ENCODE results near the gene PTPRA. TPM values are rescaled to one million over a fixed set of nuclear protein-coding genes. Genes with fewer than 3 reads are reported as not detected.
A peak's percentile ranks its signal among the peaks of the same experiment; 100 is the strongest.

PTPRA gene
- total RNA-seq, 2 donors from 2014 or later, result 52.4 to 58.7 TPM

DNA sequence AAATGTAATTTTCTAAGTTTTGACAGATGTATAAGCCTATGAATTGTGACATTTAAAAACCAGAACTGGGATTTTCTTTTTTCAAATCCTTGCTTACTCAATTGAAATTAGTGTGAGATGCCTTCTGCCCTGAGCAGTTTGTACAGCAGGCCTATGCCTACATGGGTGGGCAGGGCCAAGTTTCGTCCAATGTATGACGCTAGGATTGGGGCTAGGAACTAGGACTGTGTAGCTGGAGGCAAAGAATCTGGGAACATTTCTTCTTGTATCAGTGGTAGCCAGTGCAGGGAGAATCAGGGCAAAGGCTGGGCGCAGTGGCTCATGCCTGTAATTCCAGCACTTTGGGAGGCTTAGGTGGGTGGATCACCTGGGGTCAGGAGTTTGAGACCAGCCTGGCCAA, 3.9 kb upstream of the PTPRA start:
- H3K36me3 Mint-ChIP-seq (ENCODE audit: low read depth), result peaks cover 10% of the 10 kb centered on the region
- no peak overlapping the region for H3K27ac ChIP-seq (ENCODE audit: low read depth, low read length)
- no peaks in the 10 kb centered on the region for H3K9me3 ChIP-seq (ENCODE audit: control insufficient read depth, low read length)
- H3K4me3 ChIP-seq (ENCODE audit: low read length), result no peak overlapping the region
- no peak overlapping the region for H3K27ac Mint-ChIP-seq
- DNase-seq, result no peak
- peaks cover 19% of the 10 kb centered on the region for H3K27me3 ChIP-seq (ENCODE audit: control insufficient read depth, insufficient read depth, low read length, poor library complexity, severe bottlenecking)
- no peaks in the 10 kb centered on the region for H3K9me3 Mint-ChIP-seq
- no peaks in the 10 kb centered on the region for H3K36me3 ChIP-seq (ENCODE audit: control insufficient read depth, insufficient read depth, low read length)
- no peak overlapping the region for H3K4me3 Mint-ChIP-seq
- 84 to 91% methylated on average over 2 to 3 of the region's 3 CpGs for WGBS, 2 experiments (ENCODE audit: insufficient coverage in 1 of 2, insufficient read length in 1 of 2)
- peaks cover 20% of the 10 kb centered on the region for H3K27me3 Mint-ChIP-seq (ENCODE audit: insufficient read depth)
- TF ChIP-seq, protein P1, sequence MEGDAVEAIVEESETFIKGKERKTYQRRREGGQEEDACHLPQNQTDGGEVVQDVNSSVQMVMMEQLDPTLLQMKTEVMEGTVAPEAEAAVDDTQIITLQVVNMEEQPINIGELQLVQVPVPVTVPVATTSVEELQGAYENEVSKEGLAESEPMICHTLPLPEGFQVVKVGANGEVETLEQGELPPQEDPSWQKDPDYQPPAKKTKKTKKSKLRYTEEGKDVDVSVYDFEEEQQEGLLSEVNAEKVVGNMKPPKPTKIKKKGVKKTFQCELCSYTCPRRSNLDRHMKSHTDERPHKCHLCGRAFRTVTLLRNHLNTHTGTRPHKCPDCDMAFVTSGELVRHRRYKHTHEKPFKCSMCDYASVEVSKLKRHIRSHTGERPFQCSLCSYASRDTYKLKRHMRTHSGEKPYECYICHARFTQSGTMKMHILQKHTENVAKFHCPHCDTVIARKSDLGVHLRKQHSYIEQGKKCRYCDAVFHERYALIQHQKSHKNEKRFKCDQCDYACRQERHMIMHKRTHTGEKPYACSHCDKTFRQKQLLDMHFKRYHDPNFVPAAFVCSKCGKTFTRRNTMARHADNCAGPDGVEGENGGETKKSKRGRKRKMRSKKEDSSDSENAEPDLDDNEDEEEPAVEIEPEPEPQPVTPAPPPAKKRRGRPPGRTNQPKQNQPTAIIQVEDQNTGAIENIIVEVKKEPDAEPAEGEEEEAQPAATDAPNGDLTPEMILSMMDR (conservative IDR thresholded peaks at IDR 0.05), result no peak
- peaks cover 6% of the 10 kb centered on the region for H3K4me1 Mint-ChIP-seq
- H3K4me1 ChIP-seq (ENCODE audit: control insufficient read depth, insufficient read depth, low read length), result no peaks in the 10 kb centered on the region
- H3K9ac ChIP-seq (ENCODE audit: extremely low read depth, low read length, poor library complexity, severe bottlenecking), result no peak overlapping the region

DNA sequence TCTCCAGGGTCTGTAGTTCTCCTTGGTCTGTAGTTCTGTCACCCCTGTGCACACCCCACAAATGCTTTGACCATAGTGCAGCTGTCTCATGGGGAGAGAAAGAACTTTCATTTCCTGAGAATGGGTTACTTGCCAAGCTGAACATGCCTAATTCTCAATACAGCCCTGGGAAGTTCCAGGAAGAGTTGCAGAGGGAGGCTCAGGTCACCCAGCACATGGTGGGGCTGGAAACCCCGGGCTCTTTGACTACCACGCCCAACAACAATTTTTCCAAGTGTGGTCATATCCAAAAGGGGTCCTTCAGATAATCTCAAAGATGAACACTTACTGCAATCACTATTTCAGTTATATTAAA, 2.2 kb upstream of the PTPRA start:
- H3K36me3 ChIP-seq (ENCODE audit: control insufficient read depth, insufficient read depth, low read length), result no peaks in the 10 kb centered on the region
- Mint-ChIP-seq H3K4me1 (peaks cover 18% of the 10 kb centered on the region), H3K27me3 (ENCODE audit: insufficient read depth) (peaks cover 20% of the 10 kb centered on the region), H3K36me3 (ENCODE audit: low read depth) (peaks cover under 1% of the 10 kb centered on the region), H3K9me3 (no peaks in the 10 kb centered on the region), H3K4me3 (no peak overlapping the region), H3K27ac (no peak overlapping the region)
- DNase-seq, result no peak
- 90% methylated on average over 2 of the region's 2 CpGs; no CpG with 5 or more reads in 1 of the 2 experiments for WGBS, 2 experiments (ENCODE audit: insufficient coverage in 1 of 2, insufficient read length in 1 of 2)
- H3K9ac ChIP-seq (ENCODE audit: extremely low read depth, low read length, poor library complexity, severe bottlenecking), result no peak overlapping the region
- TF ChIP-seq, protein P1 (conservative IDR thresholded peaks at IDR 0.05), result no peak
- no peaks in the 10 kb centered on the region for H3K9me3 ChIP-seq (ENCODE audit: control insufficient read depth, low read length)
- H3K27ac ChIP-seq (ENCODE audit: low read depth, low read length), result no peak overlapping the region
- no peak overlapping the region for H3K4me3 ChIP-seq (ENCODE audit: low read length)
- peaks cover 19% of the 10 kb centered on the region for H3K27me3 ChIP-seq (ENCODE audit: control insufficient read depth, insufficient read depth, low read length, poor library complexity, severe bottlenecking)
- peaks cover 9% of the 10 kb centered on the region for H3K4me1 ChIP-seq (ENCODE audit: control insufficient read depth, insufficient read depth, low read length)

DNA sequence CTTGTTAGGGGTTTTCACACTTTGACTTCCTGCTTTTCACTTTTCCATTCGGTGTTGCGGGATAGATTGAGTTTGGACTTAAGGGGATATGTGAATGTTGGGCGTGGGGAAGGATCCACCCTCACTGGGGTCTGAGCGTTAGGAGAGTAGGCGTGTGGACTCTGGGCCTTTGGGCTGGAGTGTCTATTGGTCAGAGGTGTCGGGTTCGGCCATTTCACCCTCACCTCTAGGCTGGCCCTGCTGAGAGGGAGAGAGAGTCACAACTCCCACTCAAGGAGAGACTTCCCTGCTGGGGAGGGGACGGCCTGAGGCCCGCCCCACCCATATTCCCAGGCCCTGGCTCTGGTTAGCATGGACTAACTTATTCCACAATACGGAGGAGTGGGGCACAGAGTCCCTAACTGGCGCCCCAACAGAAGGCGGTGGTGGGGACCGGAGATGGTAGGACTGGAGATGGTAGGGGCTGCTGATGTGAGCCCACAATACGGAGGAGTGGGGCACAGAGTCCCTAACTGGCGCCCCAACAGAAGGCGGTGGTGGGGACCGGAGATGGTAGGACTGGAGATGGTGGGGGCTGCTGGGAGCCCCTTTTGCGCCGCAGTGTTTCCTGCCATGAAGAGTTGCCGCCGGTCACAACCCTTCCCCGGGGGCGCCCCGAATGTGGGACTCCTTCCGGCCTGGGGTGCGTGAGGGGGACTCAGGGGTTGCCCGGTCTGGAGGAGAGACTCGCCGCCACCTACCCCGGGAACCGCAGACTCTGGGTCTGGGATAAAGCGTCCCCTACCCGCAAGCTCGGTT, 1.4 kb upstream of the PTPRA start:
- H3K4me1 ChIP-seq (ENCODE audit: control insufficient read depth, insufficient read depth, low read length), result peaks cover 9% of the 10 kb centered on the region
- no peak overlapping the region for H3K9ac ChIP-seq (ENCODE audit: extremely low read depth, low read length, poor library complexity, severe bottlenecking)
- no peak overlapping the region for H3K27ac Mint-ChIP-seq
- no peaks in the 10 kb centered on the region for H3K9me3 ChIP-seq (ENCODE audit: control insufficient read depth, low read length)
- no peaks in the 10 kb centered on the region for H3K36me3 ChIP-seq (ENCODE audit: control insufficient read depth, insufficient read depth, low read length)
- no peak overlapping the region for H3K27ac ChIP-seq (ENCODE audit: low read depth, low read length)
- H3K9me3 Mint-ChIP-seq, result no peaks in the 10 kb centered on the region
- peak overlapping the region; percentile 96 for H3K4me3 ChIP-seq (ENCODE audit: low read length)
- peak; percentile 59 for DNase-seq
- peaks cover 2% of the 10 kb centered on the region for H3K36me3 Mint-ChIP-seq (ENCODE audit: low read depth)
- H3K4me1 Mint-ChIP-seq, result peaks cover 20% of the 10 kb centered on the region
- H3K27me3 ChIP-seq (ENCODE audit: control insufficient read depth, insufficient read depth, low read length, poor library complexity, severe bottlenecking), result peaks cover 19% of the 10 kb centered on the region
- peak overlapping the region; percentile 81 for H3K4me3 Mint-ChIP-seq
- peaks cover 20% of the 10 kb centered on the region for H3K27me3 Mint-ChIP-seq (ENCODE audit: insufficient read depth)
- TF ChIP-seq, protein P1 (conservative IDR thresholded peaks at IDR 0.05), result no peak
- 56 to 57% methylated on average over 15 to 34 of the region's 34 CpGs for WGBS, 2 experiments (ENCODE audit: insufficient coverage in 1 of 2, insufficient read length in 1 of 2)

Measured in endodermal cell (in vitro differentiated cells).